HepG2 (cell line): ENCODE results near the gene SRBD1. TPM values are rescaled to one million over a fixed set of nuclear protein-coding genes. Genes with fewer than 3 reads are reported as not detected.

Experiments used
- ATAC-seq: fragments of 200-7000 bp; cut with Tn5 transposase; 3 replicates; pipeline ENCODE4 v1.9.1; 2020; ENCODE audit warnings: mild to moderate bottlenecking, moderate library complexity
- BruUV-seq: library from RNA; stranded (reverse); fragments of 400-500 nt; replicated peaks from 2 replicates; lab custom pipeline; 2021; lab: Mats Ljungman, UMichigan
- CTCF ChIA-PET: fragments of 300-600 bp; formaldehyde crosslinking; extraction: SDS; loops from one replicate; lab custom pipeline; 2021; ENCODE audit warnings: low total read pairs, inconsistent platforms, low intra/inter-chr PET ratio; lab: Yijun Ruan, JAX
- POLR2A ChIA-PET: fragments of 350-600 bp; sonication (Branson Sonifier 250); formaldehyde crosslinking; loops from one replicate; lab custom pipeline; 2020; ENCODE audit warnings: antibody characterized with exemption, inconsistent platforms; lab: Yijun Ruan, JAX
- DNase-seq: peaks from one replicate; pipeline ENCODE4 v3.0.0-alpha.2; 2015; ENCODE audit warnings: low spot score
- FAIRE-seq: peaks from 3 replicates; lab custom pipeline; 2011; peaks lifted over from hg19 to GRCh38; lab: Jason Lieb, UNC
- H2AFZ ChIP-seq: one replicate; pipeline ENCODE4 v1.6.1; 2011; ENCODE audit warnings: low read length, inconsistent platforms
- H3K27ac ChIP-seq: fragments of 300-600 bp; 3 replicates; pipeline ENCODE4 v1.8.0; 2011; ENCODE audit warnings: mixed run types, mild to moderate bottlenecking, mixed read lengths, low read length, inconsistent platforms; ENCODE audit not compliant: insufficient read depth; ENCODE audit errors: extremely low read length
- H3K27me3 ChIP-seq, 2 experiments: fragments of 200-600 bp in 1 of 2; 2 replicates in 1 of 2; 3 replicates in 1 of 2; pipeline versions ENCODE4 v1.6.0 to v1.8.0; 2011; ENCODE audit warnings: low read length in 2 of 2, mild to moderate bottlenecking in 2 of 2, moderate library complexity in 2 of 2, inconsistent platforms in 1 of 2; ENCODE audit not compliant: insufficient read depth in 2 of 2, control insufficient read depth in 1 of 2
- H3K36me3 ChIP-seq, 2 experiments: fragments of 200-600 bp in 1 of 2; replicated peaks in 1 of 2; 2 replicates in 1 of 2; 3 replicates in 1 of 2; pipeline versions ENCODE4 v1.5.1 to v1.8.0; 2011; ENCODE audit warnings: low read length in 2 of 2, inconsistent platforms in 1 of 2; ENCODE audit not compliant: insufficient read depth in 2 of 2, control insufficient read depth in 1 of 2
- H3K4me1 ChIP-seq: 2 replicates; pipeline ENCODE4 v1.5.1; 2012; ENCODE audit warnings: low read length, inconsistent platforms; ENCODE audit not compliant: insufficient read depth
- H3K4me2 ChIP-seq: 2 replicates; pipeline ENCODE4 v1.6.0; 2011; ENCODE audit warnings: low read depth, low read length, inconsistent platforms
- H3K4me3 ChIP-seq, 3 experiments: fragments of 200-600 bp in 1 of 3; sonication (generic), shearing (Covaris generic) in 1 of 3; replicated peaks in 1 of 3; 2 replicates each; pipeline ENCODE4 v1.5.1; 2011 to 2016; ENCODE audit warnings: low read length in 3 of 3, inconsistent platforms in 2 of 3, low read depth in 2 of 3, mild to moderate bottlenecking in 2 of 3, control low read depth in 1 of 3, mixed read lengths in 1 of 3; ENCODE audit not compliant: insufficient read depth in 1 of 3
- H3K79me2 ChIP-seq: one replicate; pipeline ENCODE4 v1.6.1; 2011; ENCODE audit warnings: low read length, inconsistent platforms; ENCODE audit not compliant: insufficient read depth
- H3K9ac ChIP-seq: 2 replicates; pipeline ENCODE4 v1.6.0; 2011; ENCODE audit warnings: mild to moderate bottlenecking, low read depth, low read length, inconsistent platforms; ENCODE audit not compliant: insufficient read depth
- H3K9me3 ChIP-seq: 2 replicates; pipeline ENCODE4 v1.5.1; 2012; ENCODE audit warnings: mild to moderate bottlenecking, low read length
- H4K20me1 ChIP-seq: 2 replicates; pipeline ENCODE4 v1.6.0; 2011; ENCODE audit warnings: inconsistent platforms, mild to moderate bottlenecking, low read length, moderate library complexity; ENCODE audit not compliant: insufficient read depth
- ARHGAP35 ChIP-seq: sonication (generic); formaldehyde crosslinking; IDR thresholded peaks from 2 replicates; pipeline ENCODE4 v1.9.0; 2022; ENCODE audit warnings: mild to moderate bottlenecking, inconsistent platforms, moderate library complexity, missing genetic modification reagents, borderline replicate concordance
- CEBPB ChIP-seq: IDR thresholded peaks from 2 replicates; pipeline ENCODE4 v1.6.1; 2011; ENCODE audit warnings: low read depth, low read length, improper control_type of control experiment, borderline replicate concordance
- HNRNPK ChIP-seq: fragments of 200-400 bp; formaldehyde crosslinking; IDR thresholded peaks from 2 replicates; pipeline ENCODE4 v1.6.1; 2018; ENCODE audit warnings: low read length, low read depth, moderate library complexity, mild to moderate bottlenecking; ENCODE audit not compliant: poor library complexity, severe bottlenecking
- HOXA7 ChIP-seq: sonication (generic); formaldehyde crosslinking; IDR thresholded peaks from 2 replicates; pipeline ENCODE4 v1.8.1; 2022; ENCODE audit warnings: mild to moderate bottlenecking, missing genetic modification reagents, moderate library complexity
- ISL2 ChIP-seq: sonication (generic); formaldehyde crosslinking; IDR thresholded peaks from 2 replicates; pipeline ENCODE4 v1.5.0; 2020; ENCODE audit warnings: missing genetic modification reagents
- MATR3 ChIP-seq: sonication (generic); formaldehyde crosslinking; IDR thresholded peaks from 2 replicates; pipeline ENCODE4 v1.4.0; 2020; ENCODE audit warnings: missing genetic modification reagents
- ZKSCAN1 ChIP-seq: fragments of 150-350 bp; IDR thresholded peaks from 2 replicates; pipeline ENCODE4 v1.6.1; 2014; ENCODE audit warnings: low read length
- ZNF367 ChIP-seq: sonication (generic); formaldehyde crosslinking; IDR thresholded peaks from 2 replicates; pipeline ENCODE4 v1.4.0; 2020; ENCODE audit warnings: missing genetic modification reagents, borderline replicate concordance
- ZSCAN21 ChIP-seq: sonication (generic); formaldehyde crosslinking; IDR thresholded peaks from 2 replicates; pipeline ENCODE4 v1.8.0; 2022; ENCODE audit warnings: mild to moderate bottlenecking, missing genetic modification reagents, moderate library complexity, borderline replicate concordance
- in situ Hi-C: cut with HindIII; loops from 2 replicates; pipeline ENCODE4 v1.10.0; 2017; ENCODE audit warnings: low pct_unique_long_range_greater_than_20kb; ENCODE audit not compliant: extremely low pct_ligation_motif_present
- intact Hi-C: fragments of 100-400 bp; cut with micrococcal nuclease; formaldehyde crosslinking; loops from one replicate; pipeline ENCODE4 v1.10.0; 2022; ENCODE audit not compliant: unreplicated experiment
- polyA plus RNA-seq, 8 experiments: library from polyadenylated mRNA; depleted of rRNA in 3 of 8; stranded (reverse) in 7 of 8; unstranded in 1 of 8; fragments of >200 nt; fragmentation: Illumina TruSeq in 4 of 8; extraction: Trizol in 4 of 8; gene quantifications; 2 replicates each; pipeline versions ENCODE4 v1.2.1 to v1.2.3, GENCODE V29; 2011 to 2016; ENCODE audit warnings: low read depth in 4 of 8, missing spikeins in 1 of 8, mixed read lengths in 1 of 8; ENCODE audit not compliant: insufficient read depth in 1 of 8
- total RNA-seq, 5 experiments: library from RNA; depleted of rRNA; stranded (reverse); fragments of >200 nt; fragmentation: Illumina TruSeq; extraction: Trizol; gene quantifications; 2 replicates each; pipeline ENCODE4 v1.2.3, GENCODE V29; 2016; ENCODE audit warnings: low read depth in 1 of 5
- TF ChIP-seq, protein P1 (sequence below): sonication (generic); formaldehyde crosslinking; IDR thresholded peaks from 2 replicates; pipeline ENCODE4 v1.4.0; 2020; ENCODE audit warnings: missing genetic modification reagents

The SRBD1 gene
- total and polyA plus RNA-seq, 2 of the 13 experiments (the other 11 are each of a cell fraction or from before 2014, with no cell fraction given) = 3.2 to 23.9 TPM

DNA sequence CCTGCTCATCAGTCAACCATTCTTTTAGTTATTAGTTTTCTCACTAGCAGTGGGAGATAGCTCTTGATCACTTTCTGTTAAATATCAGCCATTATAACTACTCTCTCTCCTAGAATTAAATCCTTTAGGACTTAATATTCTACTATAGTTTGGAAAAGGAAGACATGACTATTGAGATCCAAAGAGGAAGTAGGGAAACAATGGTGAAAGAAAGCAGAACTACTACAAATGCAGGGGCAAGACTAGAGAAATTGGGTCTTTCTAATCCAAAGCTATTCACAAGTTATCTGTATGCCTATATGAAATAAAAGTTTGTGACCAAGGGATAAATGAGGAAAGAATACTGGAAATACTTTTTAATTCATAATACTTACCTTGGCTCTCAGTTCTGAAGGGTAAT, 65.1 kb downstream of the SRBD1 start:
- in situ Hi-C loops (no loop called here), intact Hi-C loops (no loop called here)
- Histone ChIP-seq H4K20me1 (no peaks in the 10 kb centered on the region), H2AFZ (no peak overlapping the region), H3K27ac (no peak overlapping the region), H3K36me3 (peaks cover 15 to 57% of the 10 kb centered on the region in 2 experiments), H3K79me2 (no peaks in the 10 kb centered on the region), H3K4me2 (no peak overlapping the region), H3K9ac (no peak overlapping the region), H3K9me3 (peaks cover 5% of the 10 kb centered on the region; the same call in 1 of the 2 replicates), H3K4me3 (no peak overlapping the region), H3K27me3 (no peaks in the 10 kb centered on the region), H3K4me1 (no peaks in the 10 kb centered on the region)
- DNase-seq (no peak), ATAC-seq (no peak), FAIRE-seq (no peak)
- TF ChIP-seq, protein P1, sequence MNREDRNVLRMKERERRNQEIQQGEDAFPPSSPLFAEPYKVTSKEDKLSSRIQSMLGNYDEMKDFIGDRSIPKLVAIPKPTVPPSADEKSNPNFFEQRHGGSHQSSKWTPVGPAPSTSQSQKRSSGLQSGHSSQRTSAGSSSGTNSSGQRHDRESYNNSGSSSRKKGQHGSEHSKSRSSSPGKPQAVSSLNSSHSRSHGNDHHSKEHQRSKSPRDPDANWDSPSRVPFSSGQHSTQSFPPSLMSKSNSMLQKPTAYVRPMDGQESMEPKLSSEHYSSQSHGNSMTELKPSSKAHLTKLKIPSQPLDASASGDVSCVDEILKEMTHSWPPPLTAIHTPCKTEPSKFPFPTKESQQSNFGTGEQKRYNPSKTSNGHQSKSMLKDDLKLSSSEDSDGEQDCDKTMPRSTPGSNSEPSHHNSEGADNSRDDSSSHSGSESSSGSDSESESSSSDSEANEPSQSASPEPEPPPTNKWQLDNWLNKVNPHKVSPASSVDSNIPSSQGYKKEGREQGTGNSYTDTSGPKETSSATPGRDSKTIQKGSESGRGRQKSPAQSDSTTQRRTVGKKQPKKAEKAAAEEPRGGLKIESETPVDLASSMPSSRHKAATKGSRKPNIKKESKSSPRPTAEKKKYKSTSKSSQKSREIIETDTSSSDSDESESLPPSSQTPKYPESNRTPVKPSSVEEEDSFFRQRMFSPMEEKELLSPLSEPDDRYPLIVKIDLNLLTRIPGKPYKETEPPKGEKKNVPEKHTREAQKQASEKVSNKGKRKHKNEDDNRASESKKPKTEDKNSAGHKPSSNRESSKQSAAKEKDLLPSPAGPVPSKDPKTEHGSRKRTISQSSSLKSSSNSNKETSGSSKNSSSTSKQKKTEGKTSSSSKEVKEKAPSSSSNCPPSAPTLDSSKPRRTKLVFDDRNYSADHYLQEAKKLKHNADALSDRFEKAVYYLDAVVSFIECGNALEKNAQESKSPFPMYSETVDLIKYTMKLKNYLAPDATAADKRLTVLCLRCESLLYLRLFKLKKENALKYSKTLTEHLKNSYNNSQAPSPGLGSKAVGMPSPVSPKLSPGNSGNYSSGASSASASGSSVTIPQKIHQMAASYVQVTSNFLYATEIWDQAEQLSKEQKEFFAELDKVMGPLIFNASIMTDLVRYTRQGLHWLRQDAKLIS (CRISPR knock-in tag) = no peak
- TF ChIP-seq ZSCAN21 (no peak), ISL2 (CRISPR knock-in tag) (no peak), HNRNPK (no peak), MATR3 (CRISPR knock-in tag) (no peak), ZKSCAN1 (no peak), ARHGAP35 (no peak), HOXA7 (CRISPR knock-in tag) (no peak), CEBPB (no peak), ZNF367 (CRISPR knock-in tag) (no peak)
- POLR2A ChIA-PET = no interaction called here
- CTCF ChIA-PET = no interaction called here
- no TSS peak for BruUV-seq
